Right lobe of liver (tissue), 4 donors: ENCODE measurements around the gene ESPL1.
"Not testable (repeated sequence)": the region's sequence is repeated elsewhere in the genome, so short reads cannot be mapped to it uniquely, and the experiment has no call there.

ENCODE experiments used
- POLR2A ChIP-seq: fragments of 450-650 bp; IDR thresholded peaks from one replicate; pipeline ENCODE4 v1.6.1; 2017; ENCODE audit warnings: antibody characterized with exemption, mild to moderate bottlenecking
- TF ChIP-seq, protein P1 (sequence below), 4 donors: fragments of 200-600 bp in 3 of 4; fragments of 450-650 bp in 1 of 4; IDR thresholded peaks; one replicate each; pipeline versions ENCODE4 v1.5.1 to v1.8.0; 2016 to 2022; ENCODE audit warnings: antibody characterized with exemption in 4 of 4, mild to moderate bottlenecking in 2 of 4
- donor health status: DM: no; HTN: no; CAD: no.
- donor health status: DM: no; HTN: no; CAD: no.
- donor health status: DM: no; HTN: yes; CAD: no.

GRCh38 chr12:53297106-53297505, 29.0 kb downstream of the ESPL1 start:
- TF ChIP-seq POLR2A: not testable (repeated sequence)
- TF ChIP-seq, protein P1, sequence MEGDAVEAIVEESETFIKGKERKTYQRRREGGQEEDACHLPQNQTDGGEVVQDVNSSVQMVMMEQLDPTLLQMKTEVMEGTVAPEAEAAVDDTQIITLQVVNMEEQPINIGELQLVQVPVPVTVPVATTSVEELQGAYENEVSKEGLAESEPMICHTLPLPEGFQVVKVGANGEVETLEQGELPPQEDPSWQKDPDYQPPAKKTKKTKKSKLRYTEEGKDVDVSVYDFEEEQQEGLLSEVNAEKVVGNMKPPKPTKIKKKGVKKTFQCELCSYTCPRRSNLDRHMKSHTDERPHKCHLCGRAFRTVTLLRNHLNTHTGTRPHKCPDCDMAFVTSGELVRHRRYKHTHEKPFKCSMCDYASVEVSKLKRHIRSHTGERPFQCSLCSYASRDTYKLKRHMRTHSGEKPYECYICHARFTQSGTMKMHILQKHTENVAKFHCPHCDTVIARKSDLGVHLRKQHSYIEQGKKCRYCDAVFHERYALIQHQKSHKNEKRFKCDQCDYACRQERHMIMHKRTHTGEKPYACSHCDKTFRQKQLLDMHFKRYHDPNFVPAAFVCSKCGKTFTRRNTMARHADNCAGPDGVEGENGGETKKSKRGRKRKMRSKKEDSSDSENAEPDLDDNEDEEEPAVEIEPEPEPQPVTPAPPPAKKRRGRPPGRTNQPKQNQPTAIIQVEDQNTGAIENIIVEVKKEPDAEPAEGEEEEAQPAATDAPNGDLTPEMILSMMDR (IDR thresholded peaks at IDR 0.05): not testable (repeated sequence)
